ENCODE measurements around the gene UXT. TPM values are rescaled to one million over a fixed set of nuclear protein-coding genes. Genes with fewer than 3 reads are reported as not detected.
A peak's percentile ranks its signal among the peaks of the same experiment; 100 is the strongest.

UXT gene
- total RNA-seq, 1 donor from 2014 or later, result 178 TPM

DNA sequence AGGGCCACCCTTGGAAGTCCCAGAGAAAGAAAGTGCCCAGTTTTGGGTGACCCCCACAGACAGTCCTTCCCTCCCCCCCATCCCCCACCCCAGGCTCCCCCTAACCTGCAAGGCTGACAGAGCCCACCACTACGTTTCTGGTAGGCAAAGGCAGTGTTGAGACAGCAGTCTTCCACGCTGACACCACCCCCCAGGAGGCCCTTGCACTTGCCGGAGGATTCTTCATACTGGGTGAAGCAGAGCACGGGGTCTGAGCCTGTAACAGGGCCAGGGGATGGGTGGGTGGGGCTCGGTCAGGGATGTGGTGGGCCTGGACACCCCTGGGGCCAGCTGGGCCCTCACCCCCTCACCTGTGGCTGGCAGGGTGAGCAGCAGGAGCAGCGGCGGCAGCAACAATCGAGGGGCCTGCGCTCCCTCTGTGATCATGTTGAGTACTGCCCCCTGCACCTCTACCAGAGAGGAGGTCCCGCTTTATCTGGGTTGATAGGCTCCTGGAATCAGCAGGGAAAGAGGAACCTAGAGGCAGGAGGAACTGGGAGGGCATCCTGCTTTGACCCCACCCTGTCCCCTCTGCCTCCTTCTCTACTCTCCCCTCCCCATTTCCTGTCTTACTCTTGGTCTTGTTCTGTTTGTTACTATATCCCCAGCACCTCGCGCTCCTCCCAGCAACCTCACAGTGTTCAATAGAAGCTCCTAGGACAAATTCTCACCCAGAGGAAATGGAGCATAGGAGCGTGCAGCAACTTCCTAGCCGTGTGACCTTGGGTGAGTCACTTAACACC lies 29.4 kb downstream of the UXT start, which contains the start of gene CFP:
Gene CFP, minus strand, starts transcription at position 512 of the 782 bp plus-strand sequence. Its CDS starts 86 bp downstream, at position 426.
- H3K4me3 ChIP-seq (ENCODE audit: low read depth, low read length), result no peak within 1 kb of the TSS
- no peak for DNase-seq (ENCODE audit: low read depth)
- TF ChIP-seq, protein P1, sequence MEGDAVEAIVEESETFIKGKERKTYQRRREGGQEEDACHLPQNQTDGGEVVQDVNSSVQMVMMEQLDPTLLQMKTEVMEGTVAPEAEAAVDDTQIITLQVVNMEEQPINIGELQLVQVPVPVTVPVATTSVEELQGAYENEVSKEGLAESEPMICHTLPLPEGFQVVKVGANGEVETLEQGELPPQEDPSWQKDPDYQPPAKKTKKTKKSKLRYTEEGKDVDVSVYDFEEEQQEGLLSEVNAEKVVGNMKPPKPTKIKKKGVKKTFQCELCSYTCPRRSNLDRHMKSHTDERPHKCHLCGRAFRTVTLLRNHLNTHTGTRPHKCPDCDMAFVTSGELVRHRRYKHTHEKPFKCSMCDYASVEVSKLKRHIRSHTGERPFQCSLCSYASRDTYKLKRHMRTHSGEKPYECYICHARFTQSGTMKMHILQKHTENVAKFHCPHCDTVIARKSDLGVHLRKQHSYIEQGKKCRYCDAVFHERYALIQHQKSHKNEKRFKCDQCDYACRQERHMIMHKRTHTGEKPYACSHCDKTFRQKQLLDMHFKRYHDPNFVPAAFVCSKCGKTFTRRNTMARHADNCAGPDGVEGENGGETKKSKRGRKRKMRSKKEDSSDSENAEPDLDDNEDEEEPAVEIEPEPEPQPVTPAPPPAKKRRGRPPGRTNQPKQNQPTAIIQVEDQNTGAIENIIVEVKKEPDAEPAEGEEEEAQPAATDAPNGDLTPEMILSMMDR (conservative IDR thresholded peaks at IDR 0.05; ENCODE audit: low read depth, low read length), result no peak

DNA sequence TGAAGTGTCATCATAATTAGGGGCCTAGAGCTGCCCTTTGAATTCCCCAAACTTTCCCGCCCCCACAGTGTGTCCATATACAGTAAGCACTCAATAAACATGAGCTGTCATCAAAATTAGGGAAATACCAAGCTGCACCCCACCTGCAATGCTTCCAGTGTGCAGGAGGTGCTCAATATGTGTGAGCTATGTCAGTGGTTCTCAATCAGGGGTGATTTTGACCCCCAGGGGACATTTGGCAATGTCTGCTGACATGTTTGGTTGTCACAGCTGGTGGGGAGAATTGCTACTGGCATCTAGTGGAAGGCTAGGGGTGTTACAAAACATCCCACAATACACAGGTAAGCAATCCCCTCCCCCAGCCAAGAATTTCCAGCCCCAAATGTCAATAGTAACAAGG lies 30.0 kb downstream of the UXT start:
- no peak for DNase-seq (ENCODE audit: low read depth)
- H3K4me3 ChIP-seq (ENCODE audit: low read depth, low read length), result no peak overlapping the region
- TF ChIP-seq, protein P1 (conservative IDR thresholded peaks at IDR 0.05; ENCODE audit: low read depth, low read length), result peak; percentile 48

DNA sequence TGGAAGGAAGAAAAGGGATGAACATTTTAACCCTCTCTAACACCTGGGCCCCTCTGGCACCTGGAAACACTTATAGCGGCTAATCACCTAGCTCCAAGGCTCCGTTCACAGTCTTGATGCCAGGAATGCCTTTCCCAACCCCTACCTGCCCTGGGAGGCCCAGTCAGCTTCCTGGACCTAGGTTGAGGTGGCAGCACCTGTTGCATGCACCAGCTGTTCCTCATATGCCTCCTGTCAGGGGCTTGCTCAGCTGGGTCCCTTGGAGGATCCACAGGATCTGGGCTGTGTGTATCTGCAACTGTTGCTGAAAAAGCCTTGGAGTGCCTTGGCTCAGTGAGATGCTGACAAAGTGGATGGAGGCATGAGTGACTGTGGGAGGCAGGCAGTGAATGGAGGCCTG lies 33.6 kb downstream of the UXT start:
- no peak for DNase-seq (ENCODE audit: low read depth)
- H3K4me3 ChIP-seq (ENCODE audit: low read depth, low read length), result no peak overlapping the region
- TF ChIP-seq, protein P1 (conservative IDR thresholded peaks at IDR 0.05; ENCODE audit: low read depth, low read length), result no peak

DNA sequence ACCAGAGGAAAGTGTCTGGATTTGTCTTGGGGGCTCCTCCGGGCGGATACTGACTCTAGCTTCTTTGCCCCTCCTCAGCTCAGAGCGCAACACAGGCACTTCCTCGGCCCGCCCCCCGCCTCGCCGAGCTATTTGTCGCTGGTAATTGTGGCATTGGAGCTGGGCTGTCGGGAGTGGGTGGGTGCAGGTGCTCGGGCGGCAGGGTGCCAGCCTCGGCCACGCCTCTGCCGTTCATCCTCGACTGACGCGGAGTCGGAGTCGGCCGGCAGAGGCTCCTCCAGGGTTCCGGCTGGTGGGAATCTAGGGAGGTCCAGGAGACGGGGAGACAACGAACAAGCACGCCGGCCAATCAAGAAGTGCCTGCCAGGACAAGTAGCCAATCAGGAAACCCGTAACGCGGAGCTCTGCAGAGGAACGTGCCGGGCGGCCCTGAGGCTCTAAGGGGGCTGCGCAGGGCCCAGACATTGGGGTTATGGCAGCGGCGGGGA lies 35.4 kb downstream of the UXT start:
- DNase-seq (ENCODE audit: low read depth), result no peak
- peak overlapping the region; percentile 47 for H3K4me3 ChIP-seq (ENCODE audit: low read depth, low read length)
- TF ChIP-seq, protein P1 (conservative IDR thresholded peaks at IDR 0.05; ENCODE audit: low read depth, low read length), result no peak

DNA sequence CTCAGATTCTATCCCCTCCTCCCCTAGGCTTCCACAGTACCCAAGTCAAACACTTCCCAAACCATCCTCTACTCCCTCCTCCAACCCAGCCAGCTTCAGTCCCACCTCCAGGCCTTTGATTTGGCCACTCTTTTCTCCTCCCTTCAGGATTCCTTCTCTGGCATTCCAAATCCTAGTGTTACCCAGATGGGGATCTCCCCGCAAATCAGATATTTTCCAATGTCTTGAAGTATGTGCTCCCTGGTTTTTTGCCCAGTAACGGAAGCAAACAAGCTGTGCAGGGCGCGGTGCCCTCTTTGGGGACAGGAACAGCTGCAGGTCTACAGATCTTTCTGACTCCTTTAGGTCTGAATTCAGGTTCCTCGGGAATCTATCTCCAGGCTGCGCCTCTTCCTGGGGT lies 37.1 kb downstream of the UXT start:
- no peak overlapping the region for H3K4me3 ChIP-seq (ENCODE audit: low read depth, low read length)
- DNase-seq (ENCODE audit: low read depth), result no peak
- TF ChIP-seq, protein P1 (conservative IDR thresholded peaks at IDR 0.05; ENCODE audit: low read depth, low read length), result no peak

DNA sequence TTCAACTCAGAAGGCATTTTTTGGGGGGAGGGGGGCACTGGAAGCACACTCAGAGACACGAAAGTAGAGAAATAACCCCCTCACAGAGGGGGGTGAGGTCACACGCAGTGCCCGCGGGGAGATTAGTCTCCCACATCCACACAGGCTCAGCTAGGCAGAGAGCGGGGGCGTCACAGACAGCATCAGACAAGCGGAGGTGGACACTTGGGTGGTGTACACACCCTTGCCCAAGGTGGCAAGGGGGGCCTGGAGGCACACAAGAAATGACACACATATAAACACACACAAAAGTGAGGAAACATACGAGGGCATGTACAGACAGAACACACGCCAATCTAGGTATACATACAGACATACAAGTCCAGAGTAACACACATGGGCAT lies 38.7 kb downstream of the UXT start:
- TF ChIP-seq, protein P1 (conservative IDR thresholded peaks at IDR 0.05; ENCODE audit: low read depth, low read length), result no peak
- no peak overlapping the region for H3K4me3 ChIP-seq (ENCODE audit: low read depth, low read length)
- no peak for DNase-seq (ENCODE audit: low read depth)

All from epithelial cell of proximal tubule (primary cell).